Skeletal muscle cell (primary cell): ENCODE results near the gene TEAD3.
"Not testable (repeated sequence)": the region's sequence is repeated elsewhere in the genome, so short reads cannot be mapped to it uniquely, and the experiment has no call there.

Experiments
- DNase-seq: peaks from one replicate; pipeline ENCODE4 v3.0.0-alpha.2; 2010; ENCODE audit warnings: low read depth
- H3K4me3 ChIP-seq: 2 replicates; pipeline ENCODE4 v1.5.1; 2011; ENCODE audit warnings: low read depth, mild to moderate bottlenecking, control low read depth, low read length, moderate library complexity

TEAD3 gene

DNA sequence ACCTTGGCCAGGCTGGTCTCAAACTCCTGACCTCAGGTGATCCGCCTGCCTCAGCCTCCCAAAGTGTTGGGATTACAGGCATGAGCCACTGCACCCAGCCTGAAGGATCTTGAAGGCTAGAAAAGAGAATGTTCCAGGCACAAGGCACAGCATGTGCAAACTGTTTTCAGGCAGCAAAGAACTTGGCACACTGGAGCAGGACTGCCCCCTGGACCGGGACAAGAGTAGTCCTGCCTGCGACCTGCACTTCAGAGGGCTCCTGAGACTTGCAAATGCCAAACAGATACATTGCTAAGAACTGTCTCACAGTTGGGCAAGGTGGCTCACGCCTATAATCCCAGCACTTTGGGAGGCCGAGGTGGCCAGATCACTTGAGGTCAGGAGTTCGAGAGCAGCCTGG, 19.1 kb upstream of the TEAD3 start:
- H3K4me3 ChIP-seq, DNase-seq: not testable (repeated sequence)

DNA sequence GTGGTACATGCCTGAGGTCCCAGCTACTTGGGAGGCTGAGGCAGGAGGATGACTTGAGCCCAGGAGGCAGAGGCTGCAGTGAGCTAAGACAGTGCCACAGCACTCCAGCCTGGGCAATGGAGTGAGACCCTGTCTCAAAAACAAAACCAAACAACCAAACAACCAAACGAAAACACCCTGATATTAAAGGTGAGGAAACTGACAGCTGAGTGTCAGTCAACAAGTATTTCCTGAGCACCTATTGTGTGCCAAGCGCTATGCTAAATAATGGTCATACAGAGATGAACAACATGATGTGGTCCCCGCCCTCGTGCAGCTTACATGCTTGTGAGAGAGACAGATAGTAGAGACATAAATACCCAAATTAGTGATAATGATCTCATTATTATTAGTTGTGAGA, 17.7 kb upstream of the TEAD3 start:
- no peak for DNase-seq
- H3K4me3 ChIP-seq, result no peak overlapping the region

- no peak within 1 kb of the TSS for H3K4me3 ChIP-seq
- no peak for DNase-seq
These were observed 15.9 kb upstream of the TEAD3 start, which contains the start of gene TULP1 for GRCh38 chr6:35512740-35513139. Gene TULP1, minus strand, starts transcription at chr6:35512896. Its CDS starts 38 bp downstream, at chr6:35512858.

GRCh38 chr6:35512006-35512405, 15.1 kb upstream of the TEAD3 start:
- no peak for DNase-seq
- no peak overlapping the region for H3K4me3 ChIP-seq

DNA sequence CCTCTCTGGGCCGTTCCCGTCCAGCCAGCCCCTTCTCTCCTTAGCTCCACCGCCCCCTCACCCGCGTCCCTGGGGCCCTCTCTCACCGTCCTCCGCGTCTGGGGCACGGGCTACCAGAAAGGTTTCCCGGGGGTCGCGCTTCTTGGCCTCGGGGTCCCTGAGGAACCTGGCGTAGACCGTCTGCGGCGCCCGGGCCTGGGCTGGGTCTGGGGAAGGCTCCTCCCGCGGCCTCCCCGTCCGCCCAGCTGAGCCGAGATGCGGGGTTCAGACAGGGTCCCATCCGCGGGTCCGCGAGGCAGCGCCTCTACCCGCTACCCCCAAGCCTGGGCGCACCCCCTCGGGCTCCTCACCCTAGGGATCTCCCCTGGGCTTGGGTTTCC, 14.7 kb upstream of the TEAD3 start:
- no peak overlapping the region for H3K4me3 ChIP-seq
- DNase-seq, result no peak

- no peak for DNase-seq
- H3K4me3 ChIP-seq, result no peak overlapping the region
These were observed 14.2 kb upstream of the TEAD3 start for GRCh38 chr6:35510916-35511561.

DNA sequence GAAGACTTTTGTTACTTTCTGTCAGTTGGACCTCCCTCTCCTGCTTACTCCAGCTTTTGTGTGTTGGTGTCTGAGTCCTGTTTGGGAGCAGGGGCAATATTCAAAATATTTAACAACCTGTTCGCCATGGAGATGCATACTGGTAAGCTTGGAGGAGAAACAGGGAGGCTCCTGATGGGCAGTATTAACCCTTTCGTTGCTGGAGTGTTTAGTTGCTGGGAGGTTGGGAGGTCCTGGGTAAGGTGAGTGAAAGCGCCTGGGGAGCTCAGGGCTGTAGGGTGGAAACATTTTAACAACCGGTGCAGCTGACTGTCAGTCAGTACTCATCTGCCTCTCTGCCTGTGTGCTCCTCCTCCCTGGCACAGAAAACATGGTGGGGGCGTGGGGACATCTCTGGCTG, 11.7 kb upstream of the TEAD3 start:
- no peak overlapping the region for H3K4me3 ChIP-seq

DNA sequence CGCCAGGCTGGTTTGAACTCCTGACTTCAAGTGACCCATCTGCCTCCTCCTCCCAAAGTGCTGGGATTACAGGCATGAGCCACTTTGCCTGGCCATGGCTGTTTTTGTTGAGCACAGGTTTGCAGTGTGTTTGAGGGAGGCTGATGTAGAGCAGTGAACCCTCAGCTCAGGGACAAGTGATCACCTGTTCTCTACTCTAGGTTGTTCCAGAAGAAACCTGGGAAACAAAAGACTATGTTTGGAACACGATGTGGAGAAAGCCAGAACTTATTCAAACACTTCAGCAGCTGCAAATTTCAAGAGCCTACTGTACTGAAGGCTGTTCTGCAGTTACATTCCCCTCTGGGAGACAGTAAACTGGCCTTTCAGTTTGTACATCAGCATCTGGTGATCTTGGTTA, 11.1 kb upstream of the TEAD3 start:
- no peak overlapping the region for H3K4me3 ChIP-seq
- DNase-seq, result no peak

More for the DNA sequence above, 11.7 kb upstream of the TEAD3 start:
- no peak for DNase-seq

- DNase-seq, result no peak
- no peak overlapping the region for H3K4me3 ChIP-seq
These were observed 10.3 kb upstream of the TEAD3 start for GRCh38 chr6:35507221-35507620.

- H3K4me3 ChIP-seq, result no peak overlapping the region
- no peak for DNase-seq
These were observed 9.7 kb upstream of the TEAD3 start for GRCh38 chr6:35506536-35506935.

DNA sequence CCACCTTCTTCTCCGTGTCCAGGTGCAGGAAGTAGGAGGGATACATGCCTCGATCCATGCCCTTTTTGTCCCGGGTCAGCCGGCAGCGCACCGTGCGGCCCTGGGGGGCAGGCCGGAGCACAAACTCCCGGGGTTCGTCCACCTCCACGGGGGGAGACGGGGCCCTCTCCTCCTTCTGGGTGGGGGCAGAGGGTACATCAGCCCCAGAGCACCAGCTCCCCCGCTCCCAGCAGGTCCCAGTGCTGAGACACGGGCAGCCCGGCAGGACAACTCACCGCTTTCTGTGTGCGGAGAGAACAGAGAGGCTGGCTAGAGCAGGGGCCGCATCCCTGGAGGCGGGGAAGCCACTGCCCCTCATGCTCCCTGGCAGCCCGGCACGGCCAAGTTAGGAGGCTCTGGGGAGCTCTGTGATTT, 9.1 kb upstream of the TEAD3 start:
- DNase-seq, result no peak
- H3K4me3 ChIP-seq, result no peak overlapping the region

- H3K4me3 ChIP-seq, result no peak overlapping the region
- DNase-seq, result no peak
These were observed 6.7 kb upstream of the TEAD3 start for GRCh38 chr6:35503534-35503933.

GRCh38 chr6:35501784-35502183, 4.9 kb upstream of the TEAD3 start:
- no peak for DNase-seq
- H3K4me3 ChIP-seq, result no peak overlapping the region

GRCh38 chr6:35500782-35501181, 3.9 kb upstream of the TEAD3 start:
- no peak overlapping the region for H3K4me3 ChIP-seq
- DNase-seq, result no peak

- no peak for DNase-seq
- H3K4me3 ChIP-seq, result no peak overlapping the region
These were observed 2.5 kb upstream of the TEAD3 start for GRCh38 chr6:35499372-35499771.

- DNase-seq, result no peak
- peak overlapping the region; percentile 68 for H3K4me3 ChIP-seq
These were observed 1.7 kb upstream of the TEAD3 start for GRCh38 chr6:35498422-35499067.

- peak overlapping the region; percentile 68 for H3K4me3 ChIP-seq
- DNase-seq, result peak; percentile 33
These were observed 917 bp upstream of the TEAD3 start for GRCh38 chr6:35497571-35498421.

DNA sequence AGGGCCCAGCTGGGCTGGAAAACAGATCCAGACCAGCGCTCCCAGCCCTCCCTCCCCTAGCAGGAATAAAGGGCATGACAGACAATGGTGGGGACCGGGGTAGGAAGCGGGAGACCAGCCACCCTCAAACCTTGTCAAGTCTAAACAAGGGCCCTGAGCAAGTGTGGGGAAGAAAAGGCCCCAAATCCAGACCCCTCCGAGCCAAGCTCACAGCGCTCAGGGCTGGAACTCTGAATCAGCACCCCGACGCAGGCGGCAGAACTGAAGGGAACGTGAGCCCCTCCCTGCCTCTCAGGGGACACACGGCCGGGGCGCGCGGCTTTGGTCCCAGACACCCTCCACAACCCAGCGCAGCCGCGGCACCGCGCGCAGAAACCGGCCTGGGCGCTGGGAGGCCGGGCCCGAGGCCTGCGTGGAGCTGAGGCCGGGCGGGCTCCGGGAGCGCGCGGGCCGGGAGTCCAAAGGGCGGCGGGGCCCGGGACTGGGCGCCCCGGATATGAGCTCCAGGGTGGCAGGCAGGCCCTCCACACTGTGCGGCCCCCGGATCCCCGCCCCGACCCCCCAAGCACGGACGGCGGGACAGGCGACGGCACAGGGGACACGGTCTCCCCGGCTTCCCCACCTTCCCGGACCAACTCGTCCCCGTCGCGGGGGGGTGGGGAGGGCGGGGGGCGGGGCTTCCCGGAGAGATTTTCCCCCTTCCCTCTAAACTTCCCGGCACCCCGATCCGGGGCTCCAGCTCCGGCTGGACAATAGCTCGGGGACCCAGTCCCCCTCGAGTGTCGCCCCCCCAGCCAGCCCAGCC, 641 bp downstream of the TEAD3 start:
- DNase-seq, result no peak

DNA sequence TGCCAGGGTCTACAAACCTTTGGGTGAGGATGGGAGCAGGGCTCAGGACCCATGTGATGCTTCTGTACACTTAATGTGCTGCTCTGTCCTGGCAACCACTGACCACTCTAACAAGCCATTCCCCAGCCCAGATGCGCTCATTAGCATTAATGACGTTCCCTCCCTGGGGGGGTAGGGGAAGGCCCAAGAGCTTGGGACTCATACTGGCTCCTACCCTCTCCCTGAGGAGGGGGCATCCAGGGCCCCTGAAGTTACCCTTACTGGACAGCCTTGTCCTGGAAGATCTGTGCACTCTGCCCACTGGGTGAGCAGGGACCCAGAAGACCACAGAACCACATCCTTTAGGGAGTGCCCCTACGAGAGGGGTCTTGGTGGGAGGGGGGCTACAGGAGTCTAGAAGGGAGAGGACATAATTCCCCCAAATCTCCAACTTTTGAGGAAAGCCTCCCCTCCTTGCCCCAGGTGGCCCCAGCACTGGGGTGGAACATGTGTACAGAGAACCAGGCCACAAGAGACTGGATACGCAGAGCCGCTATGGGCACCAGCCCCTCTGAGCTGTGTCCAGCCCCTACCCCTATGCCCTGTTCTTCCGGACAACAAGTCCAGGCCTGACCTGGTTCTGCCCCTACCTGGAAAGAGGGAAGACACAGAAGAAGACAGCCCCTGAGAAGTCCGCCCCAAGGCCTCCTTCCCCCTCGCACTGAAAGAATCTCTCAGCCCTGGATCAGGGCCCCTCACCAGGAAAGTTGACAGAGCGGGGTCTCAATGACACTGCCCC, 1.4 kb downstream of the TEAD3 start:
- no peak for DNase-seq
- peak overlapping the region; percentile 68 for H3K4me3 ChIP-seq

More for the DNA sequence above, 641 bp downstream of the TEAD3 start:
- H3K4me3 ChIP-seq, result peak overlapping the region; percentile 68
